Endodermal cell (in vitro differentiated cells): Measurements from ENCODE around the gene SCEL. TPM values are rescaled to one million over a fixed set of nuclear protein-coding genes. Genes with fewer than 3 reads are reported as not detected.

ENCODE experiments used
- DNase-seq: peaks from one replicate; pipeline ENCODE4 v3.0.0-alpha.2; 2017
- H3K27ac ChIP-seq: 2 replicates; pipeline ENCODE4 v1.5.1; 2013; ENCODE audit warnings: mild to moderate bottlenecking, low read depth, low read length, moderate library complexity
- H3K27me3 ChIP-seq: 2 replicates; pipeline ENCODE4 v1.6.1; 2013; ENCODE audit warnings: mild to moderate bottlenecking, low read length, moderate library complexity; ENCODE audit not compliant: insufficient read depth, control insufficient read depth, poor library complexity, severe bottlenecking
- H3K36me3 ChIP-seq: 2 replicates; pipeline ENCODE4 v1.7.0; 2013; ENCODE audit warnings: mild to moderate bottlenecking, low read length, moderate library complexity; ENCODE audit not compliant: control insufficient read depth, insufficient read depth
- H3K4me1 ChIP-seq: one replicate; pipeline ENCODE4 v1.7.0; 2013; ENCODE audit warnings: low read length; ENCODE audit not compliant: control insufficient read depth, insufficient read depth
- H3K4me3 ChIP-seq: 2 replicates; pipeline ENCODE4 v1.5.1; 2013; ENCODE audit warnings: mild to moderate bottlenecking, low read length, moderate library complexity
- H3K9ac ChIP-seq: 2 replicates; pipeline ENCODE4 v1.6.1; 2013; ENCODE audit warnings: mild to moderate bottlenecking, low read length, moderate library complexity; ENCODE audit not compliant: poor library complexity, severe bottlenecking; ENCODE audit errors: extremely low read depth
- H3K9me3 ChIP-seq: 2 replicates; pipeline ENCODE4 v1.6.1; 2013; ENCODE audit warnings: mild to moderate bottlenecking, low read length, moderate library complexity; ENCODE audit not compliant: control insufficient read depth
- H3K27ac Mint-ChIP-seq: 2 replicates; pipeline ENCODE4 v1.8.0; 2020; ENCODE audit warnings: mixed read lengths
- H3K27me3 Mint-ChIP-seq: 2 replicates; pipeline ENCODE4 v1.8.0; 2021; ENCODE audit warnings: mild to moderate bottlenecking, mixed read lengths; ENCODE audit not compliant: insufficient read depth
- H3K36me3 Mint-ChIP-seq: 2 replicates; pipeline ENCODE4 v1.8.0; 2020; ENCODE audit warnings: low read depth, mixed read lengths
- H3K4me1 Mint-ChIP-seq: 2 replicates; pipeline ENCODE4 v1.8.0; 2020; ENCODE audit warnings: mixed read lengths
- H3K4me3 Mint-ChIP-seq: 2 replicates; pipeline ENCODE4 v1.8.0; 2020; ENCODE audit warnings: mild to moderate bottlenecking, moderate library complexity, mixed read lengths
- H3K9me3 Mint-ChIP-seq: 2 replicates; pipeline ENCODE4 v1.8.0; 2020; ENCODE audit warnings: mild to moderate bottlenecking, mixed read lengths
- WGBS, 2 experiments: methylation state at CpG; one replicate each; pipeline versions ENCODE4 v1.1.5 to v1.1.7; 2013; ENCODE audit warnings: missing lambda C conversion rate in 2 of 2, mixed read lengths in 1 of 2; ENCODE audit not compliant: insufficient coverage in 1 of 2, insufficient read length in 1 of 2; 5-methylcytosine and 5-hydroxymethylcytosine counted together
- total RNA-seq, 2 donors: library from RNA; stranded (reverse); fragmentation: NEBNext Ultra II Directional in 1 of 2; extraction: Animal tissue kit (Norgen Biotek cat#: 25700) in 1 of 2; gene quantifications; 2 replicates in 1 of 2; 3 replicates in 1 of 2; pipeline ENCODE4 v1.2.1, GENCODE V29; 2021
- TF ChIP-seq, protein P1 (sequence below): fragments of 200-600 bp; sonication (generic); conservative IDR thresholded peaks from 2 replicates; pipeline ENCODE4 v1.5.0; 2021; ENCODE audit warnings: antibody characterized with exemption, mild to moderate bottlenecking

The SCEL gene
- total RNA-seq, 2 donors from 2014 or later: 0.18 TPM; not detected in 1

- H3K9me3 ChIP-seq: no peaks in the 10 kb centered on the region
- WGBS, 2 experiments: 89 to 100% methylated on average over 1 to 3 of the region's 3 CpGs
- H3K4me1 Mint-ChIP-seq: no peaks in the 10 kb centered on the region
- no peaks in the 10 kb centered on the region for H3K36me3 ChIP-seq
- no peak overlapping the region for H3K4me3 ChIP-seq
- H3K27me3 Mint-ChIP-seq: peaks cover 3% of the 10 kb centered on the region
- no peak overlapping the region for H3K4me3 Mint-ChIP-seq
- H3K27ac ChIP-seq: no peak overlapping the region
- H3K27me3 ChIP-seq: no peaks in the 10 kb centered on the region
- no peak overlapping the region for H3K27ac Mint-ChIP-seq
- DNase-seq: no peak
- H3K9ac ChIP-seq: no peak overlapping the region
- TF ChIP-seq, protein P1, sequence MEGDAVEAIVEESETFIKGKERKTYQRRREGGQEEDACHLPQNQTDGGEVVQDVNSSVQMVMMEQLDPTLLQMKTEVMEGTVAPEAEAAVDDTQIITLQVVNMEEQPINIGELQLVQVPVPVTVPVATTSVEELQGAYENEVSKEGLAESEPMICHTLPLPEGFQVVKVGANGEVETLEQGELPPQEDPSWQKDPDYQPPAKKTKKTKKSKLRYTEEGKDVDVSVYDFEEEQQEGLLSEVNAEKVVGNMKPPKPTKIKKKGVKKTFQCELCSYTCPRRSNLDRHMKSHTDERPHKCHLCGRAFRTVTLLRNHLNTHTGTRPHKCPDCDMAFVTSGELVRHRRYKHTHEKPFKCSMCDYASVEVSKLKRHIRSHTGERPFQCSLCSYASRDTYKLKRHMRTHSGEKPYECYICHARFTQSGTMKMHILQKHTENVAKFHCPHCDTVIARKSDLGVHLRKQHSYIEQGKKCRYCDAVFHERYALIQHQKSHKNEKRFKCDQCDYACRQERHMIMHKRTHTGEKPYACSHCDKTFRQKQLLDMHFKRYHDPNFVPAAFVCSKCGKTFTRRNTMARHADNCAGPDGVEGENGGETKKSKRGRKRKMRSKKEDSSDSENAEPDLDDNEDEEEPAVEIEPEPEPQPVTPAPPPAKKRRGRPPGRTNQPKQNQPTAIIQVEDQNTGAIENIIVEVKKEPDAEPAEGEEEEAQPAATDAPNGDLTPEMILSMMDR: no peak
- no peaks in the 10 kb centered on the region for H3K36me3 Mint-ChIP-seq
- no peaks in the 10 kb centered on the region for H3K9me3 Mint-ChIP-seq
- no peaks in the 10 kb centered on the region for H3K4me1 ChIP-seq
These were observed 88.3 kb downstream of the SCEL start for GRCh38 chr13:77623806-77624205.

DNA sequence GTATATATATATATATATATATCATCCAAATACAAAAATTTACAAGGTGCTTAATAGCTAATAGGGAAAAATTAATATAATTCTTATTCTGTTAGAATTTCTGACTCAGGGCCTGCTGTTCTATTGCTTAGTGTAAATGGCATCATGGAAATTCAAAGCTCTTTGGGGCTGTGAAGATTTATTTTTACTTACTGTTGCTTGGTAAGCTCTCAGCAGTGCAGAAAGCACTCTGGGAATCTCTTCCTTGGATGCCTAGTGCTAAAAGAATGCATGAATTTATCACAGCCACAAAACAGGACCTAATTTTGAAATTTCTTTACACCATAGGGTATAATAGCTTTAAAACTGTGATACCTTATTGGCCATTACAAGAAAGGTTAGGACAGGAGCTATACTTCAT is 92.7 kb downstream of the SCEL start:
- no peak overlapping the region for H3K27ac Mint-ChIP-seq

GRCh38 chr13:77637588-77637987 is 102.1 kb downstream of the SCEL start:
- Mint-ChIP-seq H3K27ac (no peak overlapping the region), H3K4me1 (no peaks in the 10 kb centered on the region), H3K36me3 (no peaks in the 10 kb centered on the region), H3K4me3 (no peak overlapping the region), H3K27me3 (no peaks in the 10 kb centered on the region), H3K9me3 (no peaks in the 10 kb centered on the region)
- no peak for DNase-seq
- TF ChIP-seq, protein P1: no peak
- WGBS, 2 experiments: 33 to 84% methylated on average over 1 of the region's 1 CpG
- Histone ChIP-seq H3K27me3 (no peaks in the 10 kb centered on the region), H3K36me3 (no peaks in the 10 kb centered on the region), H3K9me3 (no peaks in the 10 kb centered on the region), H3K27ac (peak overlapping the region; percentile 22), H3K4me1 (no peaks in the 10 kb centered on the region), H3K4me3 (no peak overlapping the region), H3K9ac (no peak overlapping the region)

More for the DNA sequence above, 92.7 kb downstream of the SCEL start:
- Mint-ChIP-seq H3K9me3 (no peaks in the 10 kb centered on the region), H3K36me3 (no peaks in the 10 kb centered on the region), H3K4me3 (no peak overlapping the region), H3K27me3 (no peaks in the 10 kb centered on the region), H3K4me1 (no peaks in the 10 kb centered on the region)
- Histone ChIP-seq H3K36me3 (no peaks in the 10 kb centered on the region), H3K9me3 (no peaks in the 10 kb centered on the region), H3K4me1 (no peaks in the 10 kb centered on the region), H3K27ac (no peak overlapping the region), H3K9ac (no peak overlapping the region), H3K4me3 (no peak overlapping the region), H3K27me3 (no peaks in the 10 kb centered on the region)
- TF ChIP-seq, protein P1: no peak
- DNase-seq: no peak
